ENCODE data around the gene RHOA. TPM values are rescaled to one million over a fixed set of nuclear protein-coding genes. Genes with fewer than 3 reads are reported as not detected.

The RHOA gene
- total and polyA plus RNA-seq, 2 of the 8 experiments (the other 6 are each of a cell fraction or from before 2014, with no cell fraction given), result 176 to 397 TPM

DNA sequence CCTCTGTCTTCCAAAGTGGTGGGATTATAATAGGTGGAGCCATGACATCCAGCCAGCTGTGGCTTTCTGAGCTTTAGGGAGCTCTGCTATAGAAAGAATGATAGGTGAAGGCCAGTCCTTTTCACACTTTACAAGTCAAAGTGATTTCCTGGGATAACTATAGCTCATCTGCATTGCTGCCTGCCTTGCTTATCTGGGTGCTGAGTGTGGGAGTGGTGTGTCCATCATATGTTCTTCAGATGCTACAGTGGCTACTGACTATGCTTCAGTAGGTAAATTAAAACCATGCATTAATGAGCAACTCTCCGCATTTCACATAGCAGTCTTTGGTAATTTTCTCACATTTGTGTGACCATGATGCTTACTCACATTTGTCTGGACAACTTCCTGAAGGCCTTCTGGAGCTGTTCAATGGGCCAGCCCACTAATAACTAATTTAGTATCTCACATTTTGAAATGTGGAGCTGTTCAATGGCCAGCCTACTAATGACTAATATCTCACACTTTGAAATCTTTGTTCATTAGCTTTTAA is 23.4 kb downstream of the RHOA start:
- Histone ChIP-seq H3K27ac (ENCODE audit: low read depth, low read length) (no peak overlapping the region), H3K23me2 (ENCODE audit: low read depth, low read length) (0 out of 2 replicates have a peak, but pooled peaks cover 2% of the 10 kb centered on the region), H3K9me3 (ENCODE audit: insufficient read depth in 2 of 2, low read depth in 1 of 2, low read length in 1 of 2) (no peaks in the 10 kb centered on the region), H3K79me2 (ENCODE audit: control insufficient read depth in 1 of 2, insufficient read depth in 2 of 2, low read length in 2 of 2) (peaks cover 9 to 95% of the 10 kb centered on the region in 2 experiments), H3K79me1 (ENCODE audit: low read depth, low read length) (peaks cover 13% of the 10 kb centered on the region), H3K23ac (ENCODE audit: insufficient read length) (no peak overlapping the region), H3K4ac (replicated peaks; ENCODE audit: insufficient read length, low read depth, low read length) (no peak overlapping the region), H4K20me1 (replicated peaks in 1 of 2; ENCODE audit: control insufficient read depth in 1 of 2, insufficient read depth in 2 of 2, low read length in 2 of 2) (peaks cover 6 to 22% of the 10 kb centered on the region in 2 experiments), H4K91ac (replicated peaks; ENCODE audit: insufficient read length, low read length) (no peak overlapping the region), H3K56ac (replicated peaks; ENCODE audit: insufficient read length, low read depth, low read length) (no peak overlapping the region), H3K27me3 (replicated peaks in 1 of 4; ENCODE audit: control insufficient read depth in 3 of 4, extremely low read depth in 1 of 4, insufficient read depth in 3 of 4, low read length in 3 of 4) (no peaks in the 10 kb centered on the region), H3K14ac (ENCODE audit: insufficient read length) (no peak overlapping the region), H2AFZ (ENCODE audit: low read length) (no peak overlapping the region), H3K9ac (replicated peaks in 1 of 4; ENCODE audit: extremely low read depth in 1 of 4, low read depth in 3 of 4, low read length in 3 of 4) (no peak overlapping the region), H3K4me1 (replicated peaks in 1 of 4; ENCODE audit: control insufficient read depth in 3 of 4, insufficient read depth in 4 of 4, low read length in 3 of 4) (no peaks in the 10 kb centered on the region), H2BK15ac (ENCODE audit: low read length) (no peak overlapping the region), H2BK20ac (ENCODE audit: low read length) (no peak overlapping the region), H4K8ac (ENCODE audit: extremely low read depth, insufficient read depth, low read length) (no peak overlapping the region), H3K4me3 (ENCODE audit: extremely low read depth in 1 of 4, insufficient read depth in 2 of 4, low read depth in 3 of 4, low read length in 4 of 4) (no peak overlapping the region), H2BK12ac (ENCODE audit: low read depth, low read length) (no peak overlapping the region), H2BK5ac (ENCODE audit: low read depth, low read length) (no peak overlapping the region), H3K36me3 (ENCODE audit: control insufficient read depth in 2 of 4, insufficient read depth in 4 of 4, low read length in 3 of 4) (no peaks in the 10 kb centered on the region; a peak in 1 of 8 replicates), H2BK120ac (replicated peaks; ENCODE audit: low read depth, low read length) (no peak overlapping the region), H4K5ac (ENCODE audit: insufficient read length, low read depth, low read length) (no peak overlapping the region), H2AK5ac (ENCODE audit: low read depth, low read length) (no peak overlapping the region), H3K4me2 (ENCODE audit: insufficient read depth in 1 of 2, low read depth in 2 of 2, low read length in 2 of 2) (no peak overlapping the region), H3K18ac (ENCODE audit: extremely low read depth, low read length) (no peak overlapping the region)
- CTCF ChIA-PET (ENCODE audit: partially characterized antibody), result interaction anchor here (0.6 to 1.6 kb wide), 3 partner anchors 13 to 649 kb away, joined by 3 to 4 read pairs (median 3); no protein-coding TSS in a partner anchor
- FAIRE-seq (no peak), DNase-seq (ENCODE audit: low read depth in 1 of 2, low spot score in 2 of 2) (no peak)
- TF ChIP-seq, protein P1, sequence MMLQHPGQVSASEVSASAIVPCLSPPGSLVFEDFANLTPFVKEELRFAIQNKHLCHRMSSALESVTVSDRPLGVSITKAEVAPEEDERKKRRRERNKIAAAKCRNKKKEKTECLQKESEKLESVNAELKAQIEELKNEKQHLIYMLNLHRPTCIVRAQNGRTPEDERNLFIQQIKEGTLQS (IDR thresholded peaks at IDR 0.05; ENCODE audit: insufficient read depth, low read depth, low read length), result no peak
- no peak for TF ChIP-seq TCF12 (IDR thresholded peaks at IDR 0.05; ENCODE audit: low read depth, low read length)
- TF ChIP-seq POLR2A (IDR thresholded peaks at IDR 0.05; ENCODE audit: control extremely low read depth in 1 of 2, low read depth in 2 of 2, low read length in 2 of 2), result no peak
- TF ChIP-seq, protein P2, sequence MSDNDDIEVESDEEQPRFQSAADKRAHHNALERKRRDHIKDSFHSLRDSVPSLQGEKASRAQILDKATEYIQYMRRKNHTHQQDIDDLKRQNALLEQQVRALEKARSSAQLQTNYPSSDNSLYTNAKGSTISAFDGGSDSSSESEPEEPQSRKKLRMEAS (IDR thresholded peaks at IDR 0.05), result no peak
- TF ChIP-seq TAF1 (IDR thresholded peaks at IDR 0.05; ENCODE audit: low read depth, low read length), result no peak
- TF ChIP-seq CHD2 (IDR thresholded peaks at IDR 0.05; ENCODE audit: low read length), result no peak
- no peak for TF ChIP-seq KDM1A (IDR thresholded peaks at IDR 0.05; ENCODE audit: borderline replicate concordance, low read length)
- no peak for TF ChIP-seq ASH2L (IDR thresholded peaks at IDR 0.05; ENCODE audit: low read length)
- WGBS, 2 experiments (ENCODE audit: extremely low coverage in 1 of 2, insufficient coverage in 1 of 2, insufficient read length in 1 of 2, insufficient replicate concordance in 2 of 2, low coverage in 1 of 2, low lambda C conversion rate in 2 of 2, missing lambda C conversion rate in 1 of 2), result 96% methylated on average over 1 of the region's 1 CpG; no CpG with 5 or more reads in 1 of the 2 experiments
- POLR2A ChIA-PET (ENCODE audit: partially characterized antibody), result interaction anchor here (0.7 to 1.8 kb wide), 5 partner anchors 8 to 48 kb away, joined by 3 to 7 read pairs (median 3); partner anchors contain the start of genes GPX1, NICN1, RHOA and TCTA
